Measurements from ENCODE around the gene ZNF500.

- no peak for TF ChIP-seq CTCF (IDR thresholded peaks at IDR 0.05; ENCODE audit: low read depth, low read length, poor library complexity, severe bottlenecking)
- TF ChIP-seq EZH2phosphoT487 (IDR thresholded peaks at IDR 0.05; ENCODE audit: borderline replicate concordance, low read length), result no peak
Observed at GRCh38 chr16:4723071-4723767, 43.7 kb downstream of the ZNF500 start.

Data from DOHH2 (cell line).